ENCODE measurements around the gene PTPN1.

DNA sequence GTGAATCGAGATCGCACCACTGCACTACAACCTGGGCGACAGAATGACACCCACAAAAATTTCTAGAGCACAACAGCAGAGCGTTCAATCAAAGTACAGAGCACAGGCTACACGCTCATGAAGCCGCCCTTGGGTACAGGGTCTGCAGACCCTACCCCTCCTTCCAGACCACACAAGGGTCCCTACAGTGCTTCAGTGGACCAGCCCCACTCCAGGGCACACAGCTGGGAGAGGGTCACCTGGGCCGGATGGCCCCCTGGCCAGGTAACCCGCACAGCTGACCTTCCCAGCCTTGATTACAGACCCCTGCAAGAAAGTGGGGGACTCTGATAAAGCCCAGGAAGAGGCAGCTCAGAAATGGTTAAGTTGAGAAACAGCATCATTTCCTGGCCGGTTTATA lies 117.6 kb downstream of the PTPN1 start:
- TF ChIP-seq, protein P1, sequence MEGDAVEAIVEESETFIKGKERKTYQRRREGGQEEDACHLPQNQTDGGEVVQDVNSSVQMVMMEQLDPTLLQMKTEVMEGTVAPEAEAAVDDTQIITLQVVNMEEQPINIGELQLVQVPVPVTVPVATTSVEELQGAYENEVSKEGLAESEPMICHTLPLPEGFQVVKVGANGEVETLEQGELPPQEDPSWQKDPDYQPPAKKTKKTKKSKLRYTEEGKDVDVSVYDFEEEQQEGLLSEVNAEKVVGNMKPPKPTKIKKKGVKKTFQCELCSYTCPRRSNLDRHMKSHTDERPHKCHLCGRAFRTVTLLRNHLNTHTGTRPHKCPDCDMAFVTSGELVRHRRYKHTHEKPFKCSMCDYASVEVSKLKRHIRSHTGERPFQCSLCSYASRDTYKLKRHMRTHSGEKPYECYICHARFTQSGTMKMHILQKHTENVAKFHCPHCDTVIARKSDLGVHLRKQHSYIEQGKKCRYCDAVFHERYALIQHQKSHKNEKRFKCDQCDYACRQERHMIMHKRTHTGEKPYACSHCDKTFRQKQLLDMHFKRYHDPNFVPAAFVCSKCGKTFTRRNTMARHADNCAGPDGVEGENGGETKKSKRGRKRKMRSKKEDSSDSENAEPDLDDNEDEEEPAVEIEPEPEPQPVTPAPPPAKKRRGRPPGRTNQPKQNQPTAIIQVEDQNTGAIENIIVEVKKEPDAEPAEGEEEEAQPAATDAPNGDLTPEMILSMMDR (IDR thresholded peaks at IDR 0.05), result no peak
- TF ChIP-seq ZFX (IDR thresholded peaks at IDR 0.05; ENCODE audit: borderline replicate concordance), result no peak

Data from 22Rv1 (cell line).